Endothelial cell of umbilical vein (primary cell): ENCODE measurements around the gene BCL7C.

Experiments
- FOS ChIP-seq: IDR thresholded peaks from 2 replicates; pipeline ENCODE4 v1.6.1; 2011; ENCODE audit warnings: mild to moderate bottlenecking, low read length, moderate library complexity, borderline replicate concordance; ENCODE audit not compliant: insufficient read depth
- POLR2A ChIP-seq: IDR thresholded peaks from 2 replicates; pipeline ENCODE4 v1.6.1; 2012; ENCODE audit warnings: low read depth, mild to moderate bottlenecking, control low read depth, low read length
- POLR2AphosphoS5 ChIP-seq: IDR thresholded peaks from 2 replicates; pipeline ENCODE4 v1.6.1; 2012; ENCODE audit warnings: low read depth, mild to moderate bottlenecking, control low read depth, low read length, moderate library complexity; ENCODE audit not compliant: insufficient read depth
- TF ChIP-seq, protein P1 (sequence below), 2 donors: IDR thresholded peaks; 1 replicate in 1 of 2; 2 replicates in 1 of 2; pipeline ENCODE4 v1.5.1; 2011; ENCODE audit warnings: low read length in 2 of 2, mild to moderate bottlenecking in 2 of 2, moderate library complexity in 2 of 2, control low read depth in 1 of 2, inconsistent platforms in 1 of 2, low read depth in 1 of 2; ENCODE audit not compliant: insufficient read depth in 1 of 2; ENCODE audit errors: extremely low read depth in 1 of 2

DNA sequence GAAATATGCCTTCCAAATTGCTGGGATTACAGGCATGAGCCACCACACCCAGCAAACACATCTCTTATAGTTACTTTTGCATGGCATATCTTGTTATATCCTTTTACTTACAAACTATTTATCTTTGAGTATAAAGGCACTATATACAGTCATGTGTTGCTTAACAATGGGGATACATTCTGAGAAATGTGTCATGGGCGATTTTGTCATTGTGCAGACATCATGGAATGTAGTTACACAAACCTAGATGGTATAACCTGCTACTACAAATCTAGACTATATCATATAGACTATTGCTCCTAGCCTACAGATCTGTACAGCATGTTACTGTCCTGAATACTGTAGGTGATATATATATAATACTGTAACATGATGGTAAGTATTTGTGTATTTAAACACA is 43.6 kb downstream of the BCL7C start:
- no peak for TF ChIP-seq FOS
- TF ChIP-seq, protein P1, sequence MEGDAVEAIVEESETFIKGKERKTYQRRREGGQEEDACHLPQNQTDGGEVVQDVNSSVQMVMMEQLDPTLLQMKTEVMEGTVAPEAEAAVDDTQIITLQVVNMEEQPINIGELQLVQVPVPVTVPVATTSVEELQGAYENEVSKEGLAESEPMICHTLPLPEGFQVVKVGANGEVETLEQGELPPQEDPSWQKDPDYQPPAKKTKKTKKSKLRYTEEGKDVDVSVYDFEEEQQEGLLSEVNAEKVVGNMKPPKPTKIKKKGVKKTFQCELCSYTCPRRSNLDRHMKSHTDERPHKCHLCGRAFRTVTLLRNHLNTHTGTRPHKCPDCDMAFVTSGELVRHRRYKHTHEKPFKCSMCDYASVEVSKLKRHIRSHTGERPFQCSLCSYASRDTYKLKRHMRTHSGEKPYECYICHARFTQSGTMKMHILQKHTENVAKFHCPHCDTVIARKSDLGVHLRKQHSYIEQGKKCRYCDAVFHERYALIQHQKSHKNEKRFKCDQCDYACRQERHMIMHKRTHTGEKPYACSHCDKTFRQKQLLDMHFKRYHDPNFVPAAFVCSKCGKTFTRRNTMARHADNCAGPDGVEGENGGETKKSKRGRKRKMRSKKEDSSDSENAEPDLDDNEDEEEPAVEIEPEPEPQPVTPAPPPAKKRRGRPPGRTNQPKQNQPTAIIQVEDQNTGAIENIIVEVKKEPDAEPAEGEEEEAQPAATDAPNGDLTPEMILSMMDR (IDR thresholded peaks at IDR 0.05; ENCODE audit: extremely low read depth in 1 of 2, insufficient read depth in 1 of 2, low read depth in 1 of 2, low read length in 2 of 2) = no peak
- TF ChIP-seq POLR2AphosphoS5 = no peak
- no peak for TF ChIP-seq POLR2A
